Liver (tissue), 3 donors: ENCODE data around the gene PARVB.

ENCODE experiments used
- FOXA1 ChIP-seq: IDR thresholded peaks from 2 replicates; pipeline ENCODE4 v1.6.1; 2016; ENCODE audit warnings: antibody characterized with exemption
- GABPA ChIP-seq, 2 donors: IDR thresholded peaks in 1 of 2; conservative IDR thresholded peaks in 1 of 2; 2 replicates each; pipeline ENCODE4 v1.6.1; 2016; ENCODE audit warnings: antibody characterized with exemption in 2 of 2, mild to moderate bottlenecking in 1 of 2, moderate library complexity in 1 of 2
- SP1 ChIP-seq: IDR thresholded peaks from 2 replicates; pipeline ENCODE4 v1.6.1; 2018; ENCODE audit warnings: antibody characterized with exemption, mild to moderate bottlenecking
- TF ChIP-seq, protein P1 (sequence below): fragments of 150-350 bp; IDR thresholded peaks from 2 replicates; pipeline ENCODE4 v1.5.1; 2017; ENCODE audit warnings: improper control_type of control experiment, low read depth, low read length; ENCODE audit not compliant: missing input control
- TF ChIP-seq, protein P2 (sequence below): IDR thresholded peaks from 2 replicates; pipeline ENCODE4 v1.6.1; 2016; ENCODE audit warnings: antibody characterized with exemption, mild to moderate bottlenecking
- donor health status: healthy.
- donor health status: healthy.

DNA sequence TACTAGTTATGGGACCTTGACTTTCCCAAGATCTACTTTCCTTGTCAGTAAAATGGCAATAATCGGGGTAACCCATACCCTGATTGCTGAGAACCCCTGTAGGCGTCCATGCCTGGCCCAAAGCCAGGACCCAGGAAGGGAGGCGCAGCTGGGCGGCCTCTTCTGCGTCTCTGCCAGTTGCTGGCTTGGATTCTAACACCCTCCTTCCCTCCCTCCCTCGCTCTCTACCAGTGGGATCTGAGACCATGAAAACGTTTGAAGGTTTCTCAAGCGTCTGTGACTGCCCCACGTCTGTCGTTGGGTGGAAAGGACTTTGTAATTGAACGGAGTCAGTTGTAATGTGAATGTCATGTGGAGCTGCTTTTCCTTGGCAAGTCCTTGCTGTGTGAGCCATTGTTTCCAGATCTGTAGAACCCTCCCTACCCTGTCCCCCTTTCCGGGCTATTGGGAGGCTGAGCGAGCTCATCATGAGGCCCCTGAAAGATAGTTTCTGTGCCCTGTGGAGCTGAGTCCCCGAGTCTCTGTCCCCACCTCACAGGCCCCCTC, 47.8 kb downstream of the PARVB start:
- TF ChIP-seq, protein P1, sequence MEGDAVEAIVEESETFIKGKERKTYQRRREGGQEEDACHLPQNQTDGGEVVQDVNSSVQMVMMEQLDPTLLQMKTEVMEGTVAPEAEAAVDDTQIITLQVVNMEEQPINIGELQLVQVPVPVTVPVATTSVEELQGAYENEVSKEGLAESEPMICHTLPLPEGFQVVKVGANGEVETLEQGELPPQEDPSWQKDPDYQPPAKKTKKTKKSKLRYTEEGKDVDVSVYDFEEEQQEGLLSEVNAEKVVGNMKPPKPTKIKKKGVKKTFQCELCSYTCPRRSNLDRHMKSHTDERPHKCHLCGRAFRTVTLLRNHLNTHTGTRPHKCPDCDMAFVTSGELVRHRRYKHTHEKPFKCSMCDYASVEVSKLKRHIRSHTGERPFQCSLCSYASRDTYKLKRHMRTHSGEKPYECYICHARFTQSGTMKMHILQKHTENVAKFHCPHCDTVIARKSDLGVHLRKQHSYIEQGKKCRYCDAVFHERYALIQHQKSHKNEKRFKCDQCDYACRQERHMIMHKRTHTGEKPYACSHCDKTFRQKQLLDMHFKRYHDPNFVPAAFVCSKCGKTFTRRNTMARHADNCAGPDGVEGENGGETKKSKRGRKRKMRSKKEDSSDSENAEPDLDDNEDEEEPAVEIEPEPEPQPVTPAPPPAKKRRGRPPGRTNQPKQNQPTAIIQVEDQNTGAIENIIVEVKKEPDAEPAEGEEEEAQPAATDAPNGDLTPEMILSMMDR, result no peak
- no peak for TF ChIP-seq GABPA (IDR thresholded peaks at IDR 0.05 in 1 of 2, conservative IDR thresholded peaks at IDR 0.05 in 1 of 2)
- TF ChIP-seq, protein P2, sequence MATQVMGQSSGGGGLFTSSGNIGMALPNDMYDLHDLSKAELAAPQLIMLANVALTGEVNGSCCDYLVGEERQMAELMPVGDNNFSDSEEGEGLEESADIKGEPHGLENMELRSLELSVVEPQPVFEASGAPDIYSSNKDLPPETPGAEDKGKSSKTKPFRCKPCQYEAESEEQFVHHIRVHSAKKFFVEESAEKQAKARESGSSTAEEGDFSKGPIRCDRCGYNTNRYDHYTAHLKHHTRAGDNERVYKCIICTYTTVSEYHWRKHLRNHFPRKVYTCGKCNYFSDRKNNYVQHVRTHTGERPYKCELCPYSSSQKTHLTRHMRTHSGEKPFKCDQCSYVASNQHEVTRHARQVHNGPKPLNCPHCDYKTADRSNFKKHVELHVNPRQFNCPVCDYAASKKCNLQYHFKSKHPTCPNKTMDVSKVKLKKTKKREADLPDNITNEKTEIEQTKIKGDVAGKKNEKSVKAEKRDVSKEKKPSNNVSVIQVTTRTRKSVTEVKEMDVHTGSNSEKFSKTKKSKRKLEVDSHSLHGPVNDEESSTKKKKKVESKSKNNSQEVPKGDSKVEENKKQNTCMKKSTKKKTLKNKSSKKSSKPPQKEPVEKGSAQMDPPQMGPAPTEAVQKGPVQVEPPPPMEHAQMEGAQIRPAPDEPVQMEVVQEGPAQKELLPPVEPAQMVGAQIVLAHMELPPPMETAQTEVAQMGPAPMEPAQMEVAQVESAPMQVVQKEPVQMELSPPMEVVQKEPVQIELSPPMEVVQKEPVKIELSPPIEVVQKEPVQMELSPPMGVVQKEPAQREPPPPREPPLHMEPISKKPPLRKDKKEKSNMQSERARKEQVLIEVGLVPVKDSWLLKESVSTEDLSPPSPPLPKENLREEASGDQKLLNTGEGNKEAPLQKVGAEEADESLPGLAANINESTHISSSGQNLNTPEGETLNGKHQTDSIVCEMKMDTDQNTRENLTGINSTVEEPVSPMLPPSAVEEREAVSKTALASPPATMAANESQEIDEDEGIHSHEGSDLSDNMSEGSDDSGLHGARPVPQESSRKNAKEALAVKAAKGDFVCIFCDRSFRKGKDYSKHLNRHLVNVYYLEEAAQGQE, result no peak
- TF ChIP-seq FOXA1, result no peak
- TF ChIP-seq SP1, result no peak
